Uterus (tissue), 2 donors: ENCODE results near the gene SULF2.

Experiments used
- POLR2A ChIP-seq, 2 donors: fragments of 450-650 bp; IDR thresholded peaks; one replicate each; pipeline ENCODE4 v1.6.1; 2016; ENCODE audit warnings: antibody characterized with exemption in 2 of 2, mild to moderate bottlenecking in 1 of 2, moderate library complexity in 1 of 2
- TF ChIP-seq, protein P1 (sequence below), 4 experiments: fragments of 200-600 bp in 2 of 4; fragments of 450-650 bp in 2 of 4; sonication (generic) in 2 of 4; IDR thresholded peaks; one replicate each; pipeline ENCODE4 v1.5.1; 2016 to 2019; ENCODE audit warnings: antibody characterized with exemption in 4 of 4, mild to moderate bottlenecking in 2 of 4, moderate library complexity in 1 of 4

DNA sequence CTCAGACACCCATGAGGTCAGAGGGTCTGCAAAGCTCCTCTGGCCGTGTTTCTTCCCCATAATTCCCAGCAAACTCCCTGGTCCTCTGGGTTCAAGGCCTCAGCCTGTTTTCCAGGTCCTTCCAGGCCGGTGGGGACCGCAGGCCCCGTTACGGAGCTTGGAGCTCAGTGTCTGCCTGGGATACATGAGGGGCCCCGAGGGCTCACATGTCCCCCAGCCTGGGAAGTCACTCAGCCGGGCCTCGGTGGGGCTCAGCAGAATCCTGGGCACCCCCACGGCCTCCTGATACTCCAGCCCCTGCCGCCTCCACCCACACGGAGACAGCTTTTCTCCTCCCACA is 3.4 kb upstream of the SULF2 start:
- TF ChIP-seq, protein P1, sequence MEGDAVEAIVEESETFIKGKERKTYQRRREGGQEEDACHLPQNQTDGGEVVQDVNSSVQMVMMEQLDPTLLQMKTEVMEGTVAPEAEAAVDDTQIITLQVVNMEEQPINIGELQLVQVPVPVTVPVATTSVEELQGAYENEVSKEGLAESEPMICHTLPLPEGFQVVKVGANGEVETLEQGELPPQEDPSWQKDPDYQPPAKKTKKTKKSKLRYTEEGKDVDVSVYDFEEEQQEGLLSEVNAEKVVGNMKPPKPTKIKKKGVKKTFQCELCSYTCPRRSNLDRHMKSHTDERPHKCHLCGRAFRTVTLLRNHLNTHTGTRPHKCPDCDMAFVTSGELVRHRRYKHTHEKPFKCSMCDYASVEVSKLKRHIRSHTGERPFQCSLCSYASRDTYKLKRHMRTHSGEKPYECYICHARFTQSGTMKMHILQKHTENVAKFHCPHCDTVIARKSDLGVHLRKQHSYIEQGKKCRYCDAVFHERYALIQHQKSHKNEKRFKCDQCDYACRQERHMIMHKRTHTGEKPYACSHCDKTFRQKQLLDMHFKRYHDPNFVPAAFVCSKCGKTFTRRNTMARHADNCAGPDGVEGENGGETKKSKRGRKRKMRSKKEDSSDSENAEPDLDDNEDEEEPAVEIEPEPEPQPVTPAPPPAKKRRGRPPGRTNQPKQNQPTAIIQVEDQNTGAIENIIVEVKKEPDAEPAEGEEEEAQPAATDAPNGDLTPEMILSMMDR (IDR thresholded peaks at IDR 0.05), result no peak
- TF ChIP-seq POLR2A (IDR thresholded peaks at IDR 0.05), result no peak
